ENCODE data around the gene ST6GALNAC5.

DNA sequence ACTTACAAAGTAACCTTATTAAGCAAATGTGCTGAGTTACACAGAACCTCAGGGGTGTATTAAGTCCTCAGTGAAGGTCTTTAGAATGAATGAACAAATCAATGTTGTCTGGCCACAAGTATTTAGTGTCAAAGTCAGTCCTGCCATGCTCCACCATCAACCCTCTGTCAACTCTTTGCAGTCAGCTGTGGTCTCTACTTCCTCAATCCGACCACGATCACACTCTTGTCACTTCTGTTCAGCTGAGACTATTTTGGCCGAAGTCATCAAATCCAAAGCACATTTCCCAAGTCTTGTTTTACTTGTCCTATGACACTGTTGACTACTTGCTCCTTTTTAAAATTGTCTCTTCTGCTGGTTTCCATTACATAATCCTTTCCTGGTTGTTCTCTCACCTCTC, 173.5 kb downstream of the ST6GALNAC5 start:
- TF ChIP-seq, protein P1, sequence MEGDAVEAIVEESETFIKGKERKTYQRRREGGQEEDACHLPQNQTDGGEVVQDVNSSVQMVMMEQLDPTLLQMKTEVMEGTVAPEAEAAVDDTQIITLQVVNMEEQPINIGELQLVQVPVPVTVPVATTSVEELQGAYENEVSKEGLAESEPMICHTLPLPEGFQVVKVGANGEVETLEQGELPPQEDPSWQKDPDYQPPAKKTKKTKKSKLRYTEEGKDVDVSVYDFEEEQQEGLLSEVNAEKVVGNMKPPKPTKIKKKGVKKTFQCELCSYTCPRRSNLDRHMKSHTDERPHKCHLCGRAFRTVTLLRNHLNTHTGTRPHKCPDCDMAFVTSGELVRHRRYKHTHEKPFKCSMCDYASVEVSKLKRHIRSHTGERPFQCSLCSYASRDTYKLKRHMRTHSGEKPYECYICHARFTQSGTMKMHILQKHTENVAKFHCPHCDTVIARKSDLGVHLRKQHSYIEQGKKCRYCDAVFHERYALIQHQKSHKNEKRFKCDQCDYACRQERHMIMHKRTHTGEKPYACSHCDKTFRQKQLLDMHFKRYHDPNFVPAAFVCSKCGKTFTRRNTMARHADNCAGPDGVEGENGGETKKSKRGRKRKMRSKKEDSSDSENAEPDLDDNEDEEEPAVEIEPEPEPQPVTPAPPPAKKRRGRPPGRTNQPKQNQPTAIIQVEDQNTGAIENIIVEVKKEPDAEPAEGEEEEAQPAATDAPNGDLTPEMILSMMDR (IDR thresholded peaks at IDR 0.05), result no peak
- no peak for TF ChIP-seq EZH2 (IDR thresholded peaks at IDR 0.05)
- no peak for TF ChIP-seq EZH2phosphoT487 (IDR thresholded peaks at IDR 0.05)
